RPMI8226 (cell line): ENCODE data around the gene DAB1.

Experiments
- DNase-seq: peaks from one replicate; pipeline ENCODE4 v3.0.0-alpha.2; 2015

Gene DAB1

GRCh38 chr1:57208741-57209302, 215.0 kb downstream of the DAB1 start:
- DNase-seq, result no peak

- no peak for DNase-seq
Observed at GRCh38 chr1:57206038-57206437, 217.8 kb downstream of the DAB1 start.

- no peak for DNase-seq
Observed at GRCh38 chr1:57204942-57205787, 218.7 kb downstream of the DAB1 start.

- no peak for DNase-seq
Observed at GRCh38 chr1:57204091-57204490, 219.8 kb downstream of the DAB1 start.

- DNase-seq, result no peak
Observed at GRCh38 chr1:57202241-57202640, 221.6 kb downstream of the DAB1 start.

- no peak for DNase-seq
Observed at GRCh38 chr1:57198912-57199311, 224.9 kb downstream of the DAB1 start.

- DNase-seq, result no peak
Observed at GRCh38 chr1:57195436-57195941, 228.4 kb downstream of the DAB1 start.

GRCh38 chr1:57192222-57192621, 231.6 kb downstream of the DAB1 start:
- no peak for DNase-seq

GRCh38 chr1:57190898-57191297, 233.0 kb downstream of the DAB1 start:
- no peak for DNase-seq

- DNase-seq, result no peak
Observed at GRCh38 chr1:57188168-57188567, 235.7 kb downstream of the DAB1 start.

GRCh38 chr1:57186455-57186854, 237.4 kb downstream of the DAB1 start:
- no peak for DNase-seq

- DNase-seq, result no peak
Observed at GRCh38 chr1:57179001-57179400, 244.9 kb downstream of the DAB1 start.

GRCh38 chr1:57175506-57175905, 248.4 kb downstream of the DAB1 start:
- DNase-seq, result no peak

GRCh38 chr1:57172040-57172439, 251.8 kb downstream of the DAB1 start:
- DNase-seq, result no peak

GRCh38 chr1:57167997-57168396, 255.9 kb downstream of the DAB1 start:
- DNase-seq, result no peak

GRCh38 chr1:57165546-57165945, 258.3 kb downstream of the DAB1 start:
- DNase-seq, result no peak

- DNase-seq, result no peak
Observed at GRCh38 chr1:57164584-57164983, 259.3 kb downstream of the DAB1 start.

- no peak for DNase-seq
Observed at GRCh38 chr1:57163789-57164188, 260.1 kb downstream of the DAB1 start.

GRCh38 chr1:57163325-57163724, 260.5 kb downstream of the DAB1 start:
- no peak for DNase-seq

GRCh38 chr1:57162607-57163261, 261.1 kb downstream of the DAB1 start:
- DNase-seq, result no peak

GRCh38 chr1:57160594-57160993, 263.3 kb downstream of the DAB1 start:
- no peak for DNase-seq

- DNase-seq, result no peak
Observed at GRCh38 chr1:57158604-57158998, 265.3 kb downstream of the DAB1 start.

- DNase-seq, result no peak
Observed at GRCh38 chr1:57157818-57158603, 265.8 kb downstream of the DAB1 start.
